NCI-H2081 treated with DMSO at 0.1 percent for 48 hours (cell line): ENCODE results near the gene MACROD2.

ENCODE experiments used
- DNase-seq: peaks from one replicate; lab custom pipeline; 2025; lab: John Stamatoyannopoulos, UW

Gene MACROD2

DNA sequence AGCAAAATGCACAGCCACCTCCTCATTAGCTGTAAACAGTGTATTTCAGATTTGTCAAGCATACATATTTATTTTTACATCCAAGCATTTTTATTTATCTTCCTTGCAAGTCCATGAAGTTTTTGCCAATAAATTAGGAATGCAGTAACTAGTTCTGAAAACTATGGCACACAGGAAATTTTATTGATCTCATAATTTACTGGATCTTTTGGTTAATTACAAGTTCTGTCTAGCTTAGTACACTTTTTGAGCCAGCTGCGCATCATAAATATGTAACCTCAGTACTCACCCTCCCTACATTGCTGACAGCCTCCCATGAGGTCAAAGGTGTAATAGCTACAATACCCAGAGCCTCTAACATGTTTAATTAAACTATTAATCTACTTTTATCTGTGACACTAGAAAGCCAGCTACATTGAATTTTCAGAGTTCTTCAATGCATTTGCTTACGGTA lies 1679.8 kb downstream of the MACROD2 start:
- DNase-seq: no peak

DNA sequence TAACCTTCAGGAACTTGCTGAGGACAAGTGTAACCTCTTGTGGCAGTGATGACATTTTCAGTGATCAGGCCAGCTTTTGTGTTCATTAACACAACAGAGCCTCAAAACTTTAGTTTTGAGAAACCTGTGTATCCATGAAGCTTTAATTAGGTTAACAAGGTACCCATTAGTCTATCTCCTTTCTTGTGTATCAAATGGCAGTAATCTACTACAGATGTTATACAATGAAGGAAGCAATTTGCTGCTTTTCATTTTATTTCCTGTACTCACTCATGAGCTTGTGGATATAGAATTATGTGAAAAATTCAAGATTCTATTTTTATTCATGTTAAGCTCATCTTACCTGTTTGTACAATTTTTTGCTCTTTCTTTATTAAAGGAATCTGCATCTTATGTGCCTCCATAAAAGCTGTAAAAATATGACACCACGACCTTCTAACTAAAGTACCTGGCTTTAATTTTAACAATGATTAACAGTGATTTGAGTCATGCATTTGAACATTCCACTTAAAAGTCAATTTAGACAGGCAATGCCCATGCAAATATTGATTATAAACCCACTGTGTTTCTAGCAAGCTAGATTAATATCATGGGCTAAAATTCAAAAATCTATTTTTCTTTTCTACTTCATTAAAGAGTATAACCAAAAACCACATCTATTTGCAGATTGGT lies 1680.6 kb downstream of the MACROD2 start:
- DNase-seq: no peak

DNA sequence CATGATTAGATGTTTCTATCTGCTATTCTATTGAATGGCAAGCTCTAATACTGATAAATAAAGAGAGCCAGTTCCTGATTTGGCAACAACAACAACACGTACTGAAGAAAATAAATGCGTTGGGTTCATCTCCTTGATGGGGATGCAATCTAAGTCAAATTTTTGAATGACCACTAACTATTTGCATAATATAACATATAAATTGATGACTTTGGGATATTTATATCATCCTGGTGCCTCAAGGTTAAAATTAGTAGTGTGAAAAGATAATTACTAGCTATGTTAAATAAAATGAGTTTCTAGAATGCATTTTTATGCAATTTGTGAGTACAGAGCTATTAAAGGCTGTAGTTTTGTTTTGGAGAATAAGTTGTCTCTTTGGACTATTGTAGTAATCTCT lies 1681.5 kb downstream of the MACROD2 start:
- DNase-seq: no peak

DNA sequence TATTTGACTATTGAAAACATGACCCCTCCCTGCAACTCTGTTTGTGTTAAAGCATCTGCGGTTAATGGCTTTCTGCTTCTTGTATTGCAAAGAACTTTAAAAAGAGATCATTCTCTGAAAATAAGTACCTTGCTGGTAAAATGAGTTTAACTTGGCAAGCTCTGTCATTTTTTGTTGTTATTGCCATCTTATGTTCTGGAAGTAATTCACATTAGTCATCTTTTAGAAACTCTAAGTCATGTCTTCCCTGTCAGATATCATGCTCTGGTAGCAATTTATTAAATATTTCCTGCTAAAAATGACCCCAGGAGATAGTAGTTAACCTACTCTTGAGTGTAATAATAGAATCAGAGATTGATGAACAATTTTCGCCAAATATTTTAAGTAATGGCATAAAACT lies 1687.4 kb downstream of the MACROD2 start:
- DNase-seq: no peak

DNA sequence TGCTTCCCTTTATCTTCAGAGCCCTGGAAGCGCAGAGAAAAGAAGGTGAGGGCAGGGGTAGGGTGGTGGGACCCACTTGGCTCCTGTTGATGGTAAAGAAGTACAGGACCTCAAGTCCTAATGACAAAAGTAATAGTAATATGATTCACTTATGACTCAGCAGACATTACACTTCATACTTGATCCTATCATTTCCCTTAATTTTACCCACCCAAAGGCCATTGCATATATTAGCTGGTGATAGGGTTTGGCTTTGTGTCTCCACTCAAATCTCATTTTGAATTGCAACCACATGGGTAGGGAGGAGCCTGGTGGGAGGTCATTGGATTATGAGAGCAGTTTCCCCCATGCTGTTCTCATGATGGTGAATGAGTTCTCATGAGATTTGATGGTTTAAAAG lies 1697.3 kb downstream of the MACROD2 start:
- DNase-seq: no peak

DNA sequence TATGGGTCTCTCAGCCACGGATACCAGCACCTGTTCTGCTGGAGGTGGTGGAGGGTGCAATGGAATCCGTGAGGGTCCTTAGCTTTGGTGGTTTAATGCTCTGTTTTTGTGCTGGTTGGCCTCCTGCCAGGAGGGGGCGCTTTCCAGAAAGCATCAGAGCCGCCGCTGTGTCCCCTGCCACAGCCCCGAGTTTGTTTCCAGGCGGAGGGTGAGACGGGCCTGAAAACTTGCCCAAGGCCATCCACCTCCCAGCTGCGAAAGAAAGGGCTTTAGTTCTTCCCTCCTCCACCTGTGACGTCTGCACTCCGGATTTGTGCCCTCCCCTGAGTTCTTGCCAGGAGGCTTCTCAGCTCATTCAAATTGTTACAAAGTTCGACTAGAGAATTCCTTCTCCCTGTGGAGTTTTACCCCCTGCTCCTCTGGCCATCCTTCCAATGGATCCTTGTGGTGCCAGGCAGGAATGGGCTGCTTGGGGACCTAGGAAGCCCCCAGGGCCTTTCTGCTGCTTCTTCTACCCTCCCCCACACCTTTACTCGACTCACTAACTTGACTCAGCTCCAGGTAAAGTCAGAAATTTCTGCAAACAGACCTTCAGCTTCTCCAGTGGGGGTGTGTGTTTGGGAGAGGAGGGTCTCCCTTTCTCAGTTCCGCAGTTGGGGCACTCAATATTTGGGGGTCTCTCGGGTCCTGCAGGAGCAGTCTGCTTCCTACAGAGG lies 1704.3 kb downstream of the MACROD2 start:
- no peak for DNase-seq

DNA sequence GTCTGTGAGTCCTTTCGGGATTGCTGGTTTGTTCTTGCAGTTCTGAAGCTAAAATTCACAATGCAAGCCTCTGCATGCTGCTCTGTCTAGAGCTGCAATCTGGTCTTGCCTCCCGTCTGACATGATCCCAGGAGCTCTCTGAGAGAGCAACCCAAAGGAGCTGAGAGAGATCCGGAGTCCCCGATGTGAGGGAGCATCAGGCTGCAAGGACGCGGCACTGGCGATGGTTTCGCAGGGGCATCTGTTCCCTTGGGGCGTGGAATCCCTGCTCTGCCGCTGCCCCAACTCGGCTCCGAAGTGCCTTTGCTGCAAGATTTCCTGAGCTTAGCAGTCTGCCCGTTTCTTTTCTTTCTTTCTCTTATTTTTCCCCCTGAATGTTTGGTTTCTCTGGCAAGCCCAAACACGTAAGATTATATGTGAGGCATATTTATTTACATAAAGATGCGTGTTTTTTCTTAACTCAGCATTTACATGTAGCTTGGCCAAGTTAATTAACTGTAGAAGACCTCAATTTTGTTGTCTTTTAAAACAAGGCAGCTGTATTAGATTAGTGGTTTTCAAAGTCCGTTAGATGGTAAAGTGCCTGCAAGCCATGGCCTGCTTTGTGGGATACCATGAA lies 1704.9 kb downstream of the MACROD2 start:
- no peak for DNase-seq

DNA sequence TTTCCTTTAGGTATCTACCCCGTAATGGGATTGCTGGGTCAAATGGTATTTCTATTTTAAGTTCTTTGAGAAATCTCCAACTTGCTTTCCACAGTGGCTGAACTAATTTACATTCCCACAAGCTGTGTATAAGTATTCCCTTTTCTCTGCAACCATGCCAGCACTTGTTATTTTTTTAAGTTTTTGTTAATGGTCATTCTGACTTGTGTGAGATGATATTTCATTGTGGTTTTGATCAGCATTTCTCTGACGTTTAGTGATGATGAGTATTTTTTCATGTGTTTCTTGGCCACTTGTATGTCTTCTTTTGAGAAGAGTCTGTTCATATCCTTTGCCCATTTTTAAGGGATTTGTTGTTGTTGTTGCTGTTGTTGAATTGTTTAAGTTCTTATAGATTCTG lies 1706.8 kb downstream of the MACROD2 start:
- DNase-seq: no peak

DNA sequence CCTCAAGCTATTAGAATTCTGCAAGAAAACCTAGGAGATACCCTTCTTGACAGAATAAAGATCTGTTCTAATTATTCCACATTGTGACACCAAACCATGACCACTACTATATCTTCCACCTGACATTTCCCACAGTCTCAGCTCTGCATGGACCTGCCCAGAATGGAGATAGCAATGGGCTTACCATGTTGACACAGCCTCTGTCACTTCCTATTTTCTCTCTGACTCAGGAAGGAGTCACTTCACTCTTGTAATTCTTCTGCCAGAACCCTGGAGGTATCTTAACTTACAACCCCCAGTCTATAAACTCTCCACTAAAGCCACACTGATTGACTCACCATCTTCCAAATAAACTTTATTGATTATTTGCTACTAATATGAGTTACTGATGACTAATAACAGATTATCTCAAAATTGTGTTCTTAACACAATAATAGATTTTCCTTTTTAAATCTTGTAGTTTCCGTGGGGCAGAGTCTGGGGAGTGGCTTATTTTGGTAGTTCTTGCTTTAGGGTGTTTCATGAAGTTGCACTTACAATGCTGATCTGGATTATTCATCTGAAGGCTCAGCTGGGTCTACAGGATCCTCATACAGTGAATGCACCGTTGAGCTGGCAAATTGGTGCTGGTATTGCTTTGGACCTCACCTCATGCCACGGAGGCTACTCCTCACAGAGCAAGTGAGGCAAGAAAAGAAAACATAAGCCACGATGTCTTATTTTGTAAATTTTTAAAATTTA lies 1708.0 kb downstream of the MACROD2 start:
- no peak for DNase-seq

DNA sequence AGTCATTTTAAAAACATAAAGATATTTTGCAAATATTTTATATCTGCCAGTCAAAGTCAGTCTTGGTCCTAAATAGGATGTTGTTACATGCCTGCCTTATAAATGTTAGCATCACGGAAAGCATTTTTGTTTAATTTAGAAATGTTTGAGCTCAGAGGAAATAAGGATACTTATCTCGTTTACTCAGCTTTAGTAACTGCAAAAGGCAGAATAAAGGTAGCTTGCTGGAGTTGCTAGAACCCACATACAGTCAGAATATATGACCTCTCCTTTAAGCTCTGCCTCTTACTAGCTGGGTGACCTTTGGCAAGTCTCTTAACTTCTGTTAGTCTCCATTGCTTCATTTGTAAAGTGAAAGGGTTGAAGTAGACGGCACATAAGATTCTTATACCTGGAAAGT lies 1710.7 kb downstream of the MACROD2 start:
- DNase-seq: no peak

DNA sequence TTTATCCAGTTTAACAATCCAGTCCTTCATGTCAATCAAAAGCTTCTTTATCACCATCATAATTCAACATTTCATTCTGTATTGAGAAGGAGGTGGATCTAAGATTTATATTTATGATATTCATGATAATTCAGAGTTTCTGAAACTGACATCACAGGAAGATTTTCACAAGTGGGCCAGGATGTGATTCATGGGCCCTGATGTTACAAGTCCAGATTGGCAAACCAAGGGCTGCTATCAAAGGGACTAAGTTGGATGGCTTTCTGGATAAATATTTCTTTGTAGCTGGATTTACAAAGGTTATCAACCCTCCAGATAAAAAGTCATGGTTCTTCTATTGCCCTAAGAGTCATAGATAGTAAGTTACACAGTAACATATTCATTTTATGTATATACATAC lies 1711.4 kb downstream of the MACROD2 start:
- no peak for DNase-seq

DNA sequence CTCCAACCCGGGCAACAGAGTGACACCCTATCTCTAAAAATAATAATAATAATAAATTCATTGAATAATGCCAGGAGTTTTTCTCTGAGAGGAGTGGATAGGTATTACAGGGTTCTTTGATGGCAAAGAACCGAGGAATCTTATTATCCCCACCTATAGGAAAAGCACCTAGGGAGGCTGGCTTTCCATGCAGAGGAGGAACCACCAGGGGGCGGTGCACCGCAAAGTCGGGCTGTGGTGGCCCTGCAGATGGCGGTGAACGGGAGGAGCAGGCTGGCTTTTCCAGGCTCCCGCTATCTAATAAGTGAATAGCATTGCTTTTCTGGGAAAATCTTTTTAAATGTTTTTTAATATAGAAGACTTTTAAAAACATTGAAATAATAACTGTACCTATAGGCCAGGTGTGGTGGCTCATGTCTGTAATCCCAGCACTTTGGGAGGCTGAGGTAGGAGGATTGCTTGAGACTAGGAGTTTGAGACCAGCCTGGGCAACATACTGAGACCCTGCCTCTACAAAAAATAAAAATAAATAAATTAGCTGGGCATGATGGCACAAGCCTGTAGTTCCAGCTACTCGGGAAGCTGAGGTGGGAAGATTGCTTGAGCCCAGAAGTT lies 1713.8 kb downstream of the MACROD2 start:
- DNase-seq: no peak

DNA sequence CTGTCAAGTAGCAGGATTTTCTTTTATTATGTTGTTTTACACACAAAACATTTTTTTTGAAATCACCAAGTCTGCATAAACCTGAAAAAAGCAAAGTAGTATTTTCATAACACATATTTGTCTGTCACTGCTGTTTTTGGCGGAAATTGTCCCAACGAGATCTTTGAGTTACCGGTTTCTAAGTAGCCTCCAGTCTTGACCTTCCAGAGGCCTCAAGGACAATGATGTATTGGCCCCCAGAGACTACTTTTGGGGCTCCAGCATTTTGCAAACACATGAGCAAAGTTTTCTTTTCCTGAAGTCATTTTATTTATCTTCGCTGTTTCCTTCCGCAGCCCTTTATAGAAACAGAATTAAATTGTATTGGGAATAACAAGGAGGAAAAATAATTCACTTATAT lies 1715.3 kb downstream of the MACROD2 start:
- no peak for DNase-seq

DNA sequence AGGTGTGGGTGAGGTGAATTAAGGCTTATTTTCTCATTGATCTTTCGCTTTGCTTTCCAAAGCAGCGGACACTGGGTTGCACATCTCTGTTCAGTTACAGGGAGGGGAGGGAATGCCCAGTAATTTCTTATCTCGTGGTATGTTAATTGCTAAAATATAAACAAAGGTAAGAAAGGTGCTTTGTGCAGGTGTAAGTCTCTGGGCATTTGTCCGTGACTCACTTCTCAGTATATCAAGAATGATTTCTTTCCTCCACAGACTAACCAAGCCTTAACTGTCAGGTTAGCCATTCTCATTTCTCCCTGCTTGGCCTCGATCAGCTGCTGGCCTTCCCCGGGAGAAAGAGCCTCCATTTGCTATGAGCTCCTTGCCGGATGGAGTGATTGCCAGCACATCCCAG lies 1715.9 kb downstream of the MACROD2 start:
- no peak for DNase-seq

DNA sequence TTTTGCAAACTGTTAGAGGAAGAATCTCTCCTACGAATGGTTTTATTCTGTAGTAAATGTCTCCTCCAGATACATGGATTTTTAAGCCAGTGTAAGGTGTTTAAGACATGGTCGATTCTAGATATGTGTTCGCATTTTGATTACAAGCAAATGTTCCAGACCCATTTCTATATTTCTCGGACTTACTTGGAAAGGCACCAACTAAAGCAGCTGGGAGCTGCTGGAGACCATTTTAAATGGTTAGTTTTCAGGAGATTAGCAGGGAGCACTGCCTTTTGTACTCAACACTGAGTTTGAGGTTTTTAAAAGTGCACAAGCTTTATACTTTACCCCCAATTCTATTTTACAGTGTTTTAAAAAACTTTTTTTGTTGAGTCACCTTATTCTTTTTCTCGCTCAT lies 1720.9 kb downstream of the MACROD2 start:
- DNase-seq: no peak

DNA sequence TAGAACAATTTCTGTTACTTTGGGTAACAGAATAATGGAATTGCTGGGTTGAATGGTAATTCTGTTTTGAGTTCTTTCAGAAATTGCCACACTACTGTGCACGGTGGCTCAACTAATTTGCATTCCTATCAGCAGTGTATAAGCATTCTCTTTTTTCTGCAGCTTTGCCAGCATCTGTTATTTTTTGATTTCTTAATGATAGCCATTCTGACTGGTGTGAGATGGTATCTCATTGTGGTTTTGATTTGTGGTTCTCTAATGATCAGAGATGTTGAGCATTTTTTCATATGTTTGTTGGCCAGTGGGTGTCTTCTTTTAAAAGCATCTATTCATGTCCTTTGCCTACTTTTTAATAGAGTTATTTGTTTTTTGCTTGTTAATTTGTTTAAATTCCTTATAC lies 1731.1 kb downstream of the MACROD2 start:
- DNase-seq: no peak

DNA sequence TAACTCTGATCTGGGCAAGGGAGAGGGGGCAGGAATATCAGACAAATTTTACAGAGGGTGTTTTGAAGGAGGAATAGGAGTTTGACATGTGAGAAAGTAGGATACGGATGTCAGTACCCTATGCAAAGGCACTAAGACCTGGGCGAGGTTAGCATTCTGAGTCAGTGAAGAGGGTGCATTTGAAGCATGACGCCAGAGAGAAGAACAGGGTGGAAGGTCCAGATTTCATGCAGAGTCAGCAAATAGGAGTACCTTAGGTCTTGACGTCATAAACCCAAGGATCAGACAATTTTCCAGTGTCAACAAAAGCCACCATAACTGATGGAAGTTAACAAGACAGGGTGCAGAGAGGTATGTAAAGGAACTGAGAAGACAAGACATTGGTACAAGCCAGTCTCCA lies 1738.7 kb downstream of the MACROD2 start:
- DNase-seq: no peak

DNA sequence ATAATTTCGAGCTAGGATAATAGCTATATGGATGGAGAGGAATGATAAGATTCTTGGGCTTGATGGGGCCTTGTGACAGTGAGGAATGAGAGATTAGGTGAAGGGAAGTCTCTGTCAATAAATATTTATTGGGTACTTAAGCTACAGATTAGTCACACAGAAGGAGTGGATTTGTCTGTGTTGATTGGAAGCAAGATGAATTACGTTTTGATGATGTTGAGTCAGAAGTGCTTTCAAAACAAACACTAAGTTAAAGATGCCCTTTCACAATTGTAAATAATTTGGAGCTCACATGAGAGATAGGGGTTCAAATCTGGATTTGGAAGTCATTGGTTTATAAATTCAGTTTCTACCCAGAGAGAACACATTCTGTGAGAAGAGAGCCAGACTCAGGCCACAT lies 1743.7 kb downstream of the MACROD2 start:
- DNase-seq: no peak

DNA sequence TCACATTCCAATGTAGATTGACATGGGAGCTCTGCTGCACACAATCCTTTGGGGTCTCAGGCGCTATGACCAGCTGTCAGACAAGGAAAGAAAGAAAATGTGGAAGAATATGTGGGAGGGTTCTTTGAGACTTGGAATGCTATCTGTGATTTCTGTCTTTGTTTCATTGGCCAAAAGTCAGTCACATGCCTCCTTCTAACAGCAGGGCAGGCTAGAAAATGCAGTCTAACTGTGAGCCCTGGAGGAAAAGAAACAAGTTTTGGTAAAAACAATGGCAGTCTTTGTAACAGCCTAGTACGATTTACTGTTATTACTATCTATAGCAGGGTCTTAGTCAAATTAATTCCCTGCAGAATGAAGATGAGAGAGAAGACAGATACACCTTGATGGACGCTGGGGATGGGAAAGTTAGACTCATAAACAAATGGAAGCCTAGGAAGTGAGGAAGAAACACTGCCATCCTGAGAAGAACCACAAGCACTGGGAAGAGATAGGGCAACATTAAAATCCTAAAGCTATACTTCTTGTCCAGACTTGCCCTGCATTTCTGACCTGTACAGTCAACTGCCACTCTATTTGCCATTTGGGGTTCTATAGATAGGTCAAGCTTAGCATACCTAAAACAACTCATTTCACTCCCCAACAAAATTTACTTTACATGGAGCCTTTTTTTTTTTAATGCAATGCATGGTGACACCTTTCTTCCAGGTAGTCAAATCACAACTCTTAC lies 1744.9 kb downstream of the MACROD2 start:
- DNase-seq: no peak

DNA sequence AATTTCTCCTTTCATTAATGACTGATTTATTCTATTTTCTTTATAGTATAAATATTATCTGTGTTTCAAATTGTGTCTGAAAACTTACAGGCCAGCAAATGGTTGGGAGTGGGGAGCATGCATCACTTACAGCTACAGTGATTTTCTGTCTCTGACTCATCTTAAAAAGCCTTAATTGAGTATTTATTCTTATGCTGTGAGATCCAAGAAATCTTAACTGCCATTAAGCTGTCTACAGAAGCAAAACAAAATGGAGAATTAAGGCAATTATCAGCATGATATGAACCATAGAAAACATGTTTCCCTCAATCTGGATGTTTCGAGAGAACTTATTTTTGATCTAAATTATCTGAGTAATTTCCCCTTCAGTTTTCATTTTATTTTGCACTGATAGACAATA lies 1746.8 kb downstream of the MACROD2 start:
- DNase-seq: no peak

DNA sequence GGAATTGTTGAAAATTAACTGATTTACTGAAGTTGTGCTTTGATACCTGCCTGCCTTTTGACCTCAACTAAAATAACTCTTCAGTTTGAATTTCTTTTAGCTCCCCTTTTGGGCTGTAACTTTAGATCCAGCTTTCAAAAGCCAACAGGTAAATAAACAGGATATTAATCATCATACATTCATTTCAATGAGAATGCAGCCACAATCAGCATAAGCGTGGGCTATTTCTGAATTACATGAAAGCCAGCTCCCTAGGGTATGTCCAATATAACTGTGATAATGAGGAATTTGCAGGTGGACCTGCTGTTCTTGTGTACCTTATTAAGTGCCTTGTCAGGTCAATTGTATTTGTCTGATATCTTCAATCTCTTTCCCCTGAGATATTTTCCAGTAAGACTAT lies 1747.3 kb downstream of the MACROD2 start:
- DNase-seq: no peak
